Activated CD8-positive, alpha-beta memory T cell treated with anti-CD3 and anti-CD28 coated beads, Interleukin-2, amount 10 ng/mL, durations not matched to agents 7 days and 5 days (primary cell): Measurements from ENCODE around the gene ZNF326. TPM values are rescaled to one million over a fixed set of nuclear protein-coding genes. Genes with fewer than 3 reads are reported as not detected.
A peak's percentile ranks its signal among the peaks of the same experiment; 100 is the strongest.

Source experiments
- ATAC-seq: fragments of 150-1000 bp; cut with Tn5 transposase; one replicate; pipeline ENCODE4 v1.10.0; 2021; ENCODE audit warnings: moderate library complexity
- CTCF ChIA-PET: fragments of 350-600 bp; sonication (Branson Sonifier 250); formaldehyde crosslinking; loops from one replicate; lab custom pipeline; 2021; ENCODE audit warnings: antibody characterized with exemption; lab: Charles Lee
- DNase-seq: peaks from one replicate; pipeline ENCODE4 v3.0.0-alpha.2; 2020
- H3K27ac Mint-ChIP-seq: one replicate; pipeline ENCODE4 v1.8.0; 2021; ENCODE audit warnings: mild to moderate bottlenecking, mixed read lengths
- H3K27me3 Mint-ChIP-seq: one replicate; pipeline ENCODE4 v1.8.0; 2021; ENCODE audit warnings: mixed read lengths
- H3K36me3 Mint-ChIP-seq: one replicate; pipeline ENCODE4 v1.8.0; 2021; ENCODE audit warnings: mild to moderate bottlenecking, mixed read lengths
- H3K4me1 Mint-ChIP-seq: one replicate; pipeline ENCODE4 v1.8.0; 2021; ENCODE audit warnings: mixed read lengths
- H3K4me3 Mint-ChIP-seq: one replicate; pipeline ENCODE4 v1.8.0; 2021; ENCODE audit warnings: mild to moderate bottlenecking, moderate library complexity, mixed read lengths
- H3K9me3 Mint-ChIP-seq: one replicate; pipeline ENCODE4 v1.8.0; 2022; ENCODE audit warnings: low read depth, mixed read lengths
- total RNA-seq, 2 experiments: library from RNA; stranded (reverse); gene quantifications; one replicate each; pipeline ENCODE4 v1.2.3, GENCODE V29; 2021

Gene ZNF326, protein sequence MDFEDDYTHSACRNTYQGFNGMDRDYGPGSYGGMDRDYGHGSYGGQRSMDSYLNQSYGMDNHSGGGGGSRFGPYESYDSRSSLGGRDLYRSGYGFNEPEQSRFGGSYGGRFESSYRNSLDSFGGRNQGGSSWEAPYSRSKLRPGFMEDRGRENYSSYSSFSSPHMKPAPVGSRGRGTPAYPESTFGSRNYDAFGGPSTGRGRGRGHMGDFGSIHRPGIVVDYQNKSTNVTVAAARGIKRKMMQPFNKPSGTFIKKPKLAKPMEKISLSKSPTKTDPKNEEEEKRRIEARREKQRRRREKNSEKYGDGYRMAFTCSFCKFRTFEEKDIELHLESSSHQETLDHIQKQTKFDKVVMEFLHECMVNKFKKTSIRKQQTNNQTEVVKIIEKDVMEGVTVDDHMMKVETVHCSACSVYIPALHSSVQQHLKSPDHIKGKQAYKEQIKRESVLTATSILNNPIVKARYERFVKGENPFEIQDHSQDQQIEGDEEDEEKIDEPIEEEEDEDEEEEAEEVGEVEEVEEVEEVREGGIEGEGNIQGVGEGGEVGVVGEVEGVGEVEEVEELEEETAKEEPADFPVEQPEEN
- total RNA-seq = 10 to 100 TPM; 16.3 to 19.9 TPM

GRCh38 chr1:89994805-89995597 is at the start of gene ZNF326:
Gene ZNF326 (plus strand): TSS chr1:89995110. CDS start chr1:89995258, 148 bp downstream.
- CTCF ChIA-PET = interaction anchor here (2.6 kb wide), 1 partner anchor 152 kb away, joined by 9 read pairs; no protein-coding TSS in a partner anchor
- Mint-ChIP-seq H3K27me3 (peaks cover 15% of the 10 kb centered on the region), H3K36me3 (peaks cover 12% of the 10 kb centered on the region), H3K4me1 (peaks cover 37% of the 10 kb centered on the region), H3K4me3 (peak within 1 kb of the TSS; percentile 93), H3K27ac (peak within 1 kb of the TSS; percentile 95), H3K9me3 (no peaks in the 10 kb centered on the region)
- peak; percentile 98 for ATAC-seq
- DNase-seq = peak; percentile 96

DNA sequence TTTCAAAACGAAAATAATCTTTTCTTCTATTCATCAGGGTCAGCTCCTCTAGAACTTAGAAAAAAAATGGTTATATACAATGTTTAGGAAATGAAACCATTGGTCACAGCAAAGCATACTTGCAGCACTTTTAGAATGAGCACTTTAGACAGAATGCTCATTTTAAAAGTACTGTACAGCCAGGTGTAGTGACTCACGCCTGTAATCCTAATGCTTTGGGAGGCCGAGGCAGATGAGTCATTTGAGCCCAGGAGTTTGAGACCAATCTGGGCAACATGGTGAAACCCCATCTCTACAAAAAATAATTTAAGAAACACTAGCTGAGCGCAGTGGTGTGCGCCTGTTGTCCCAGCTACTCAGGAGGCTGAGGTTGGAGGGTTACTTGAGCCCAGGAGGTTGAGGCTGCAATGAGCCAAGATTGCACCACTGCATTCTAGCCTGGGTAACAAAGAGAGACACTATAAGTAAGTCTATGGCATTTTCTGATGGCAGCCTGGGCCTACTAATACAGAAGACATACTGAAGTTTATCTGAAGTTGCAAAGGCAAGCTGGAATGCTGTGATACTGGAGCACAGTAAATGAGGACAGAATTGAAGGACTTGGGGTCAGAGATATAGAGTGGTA is 48.9 kb upstream of the ZNF326 start:
- H3K9me3 Mint-ChIP-seq = no peaks in the 10 kb centered on the region
- no peaks in the 10 kb centered on the region for H3K36me3 Mint-ChIP-seq
- no peaks in the 10 kb centered on the region for H3K27me3 Mint-ChIP-seq
- H3K27ac Mint-ChIP-seq = no peak overlapping the region
- H3K4me1 Mint-ChIP-seq = peaks cover 9% of the 10 kb centered on the region
- H3K4me3 Mint-ChIP-seq = no peak overlapping the region
- ATAC-seq (peak; percentile 36), DNase-seq (no peak)
- CTCF ChIA-PET = interaction anchor here (0.6 kb wide), 1 partner anchor 334 kb away, joined by 3 read pairs; no protein-coding TSS in a partner anchor

- Mint-ChIP-seq H3K27me3 (no peaks in the 10 kb centered on the region), H3K9me3 (no peaks in the 10 kb centered on the region), H3K27ac (no peak overlapping the region), H3K4me3 (no peak overlapping the region), H3K4me1 (peaks cover 9% of the 10 kb centered on the region), H3K36me3 (no peaks in the 10 kb centered on the region)
- ATAC-seq (no peak), DNase-seq (no peak)
- CTCF ChIA-PET = interaction anchor here (0.6 kb wide), 1 partner anchor 335 kb away, joined by 3 read pairs; no protein-coding TSS in a partner anchor
Observed at GRCh38 chr1:89946532-89946931, 48.4 kb upstream of the ZNF326 start.

DNA sequence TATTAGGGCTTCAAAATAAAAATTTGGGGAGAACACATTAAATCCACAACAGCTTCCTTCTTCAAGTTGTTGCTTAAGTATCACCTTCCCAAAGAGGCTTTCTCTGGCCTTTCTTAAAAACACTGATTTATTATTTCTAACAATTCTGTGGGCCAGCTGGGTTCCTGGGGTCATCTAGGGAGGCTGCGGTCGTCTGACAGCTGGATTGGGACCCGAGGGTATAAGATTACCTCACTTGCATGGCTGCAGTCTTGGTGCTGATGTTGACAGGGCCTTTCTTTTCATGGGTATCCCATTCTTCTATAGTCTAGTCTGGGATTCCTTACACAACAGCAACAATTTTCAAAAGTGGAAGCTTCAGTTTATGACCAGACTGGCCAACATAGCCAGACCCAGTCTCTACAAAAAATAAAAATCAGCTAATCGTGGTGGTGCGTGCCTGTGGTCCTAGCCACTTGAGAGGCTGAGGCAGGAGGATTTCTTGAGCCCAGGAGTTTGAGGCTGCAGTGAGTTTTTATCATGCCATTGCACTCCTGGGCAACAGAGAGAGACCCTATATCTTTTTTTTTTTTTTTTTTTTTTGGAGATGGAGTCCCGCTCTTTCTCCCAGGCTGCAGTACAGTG is 46.1 kb upstream of the ZNF326 start:
- ATAC-seq = no peak
- Mint-ChIP-seq H3K27me3 (no peaks in the 10 kb centered on the region), H3K4me3 (no peak overlapping the region), H3K27ac (no peak overlapping the region), H3K36me3 (no peaks in the 10 kb centered on the region), H3K9me3 (no peaks in the 10 kb centered on the region), H3K4me1 (peaks cover 20% of the 10 kb centered on the region)
- no peak for DNase-seq
- CTCF ChIA-PET = interaction anchor here (0.7 kb wide), 1 partner anchor 848 kb away, joined by 4 read pairs; no protein-coding TSS in a partner anchor

DNA sequence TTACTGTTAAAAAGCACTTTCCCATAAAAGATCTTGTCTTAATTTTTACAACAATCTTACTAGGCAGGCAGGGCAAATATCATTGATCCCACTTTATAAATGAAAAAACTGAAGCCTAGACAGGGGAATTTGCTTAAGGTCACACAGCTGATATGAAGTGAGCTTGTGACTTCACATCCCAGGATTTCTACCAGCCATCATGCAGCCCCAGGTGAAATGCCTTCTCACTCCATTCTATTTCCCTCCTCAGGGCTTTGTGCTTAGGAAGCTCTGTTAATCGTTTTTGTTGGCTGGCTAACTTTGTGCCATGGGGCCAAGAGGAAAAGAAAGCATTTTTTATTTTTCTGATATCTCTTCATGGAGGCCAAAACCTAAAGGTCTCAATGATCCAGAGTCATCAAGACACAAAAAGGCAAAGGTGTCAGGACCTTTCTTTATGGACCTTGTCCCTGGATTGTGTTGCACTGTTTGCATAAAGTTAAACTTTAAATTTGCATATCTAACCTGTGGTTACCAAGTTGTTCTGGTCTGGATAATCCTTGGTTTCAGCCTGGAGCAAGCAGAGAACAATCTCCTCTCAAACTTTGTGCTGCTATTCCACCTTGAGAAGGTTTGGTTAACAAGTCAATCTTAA is 44.8 kb upstream of the ZNF326 start:
- CTCF ChIA-PET = interaction anchor here (0.7 kb wide), 1 partner anchor 41 kb away, joined by 3 read pairs; no protein-coding TSS in a partner anchor
- no peak overlapping the region for H3K4me3 Mint-ChIP-seq
- no peak for DNase-seq
- H3K27ac Mint-ChIP-seq = no peak overlapping the region
- no peaks in the 10 kb centered on the region for H3K36me3 Mint-ChIP-seq
- no peak for ATAC-seq
- no peaks in the 10 kb centered on the region for H3K9me3 Mint-ChIP-seq
- H3K4me1 Mint-ChIP-seq = peaks cover 22% of the 10 kb centered on the region
- H3K27me3 Mint-ChIP-seq = no peaks in the 10 kb centered on the region

GRCh38 chr1:89950703-89951102 is 44.2 kb upstream of the ZNF326 start:
- no peaks in the 10 kb centered on the region for H3K9me3 Mint-ChIP-seq
- no peaks in the 10 kb centered on the region for H3K27me3 Mint-ChIP-seq
- no peak for DNase-seq
- no peak overlapping the region for H3K4me3 Mint-ChIP-seq
- ATAC-seq = no peak
- CTCF ChIA-PET = interaction anchor here (0.7 kb wide), 1 partner anchor 41 kb away, joined by 3 read pairs; no protein-coding TSS in a partner anchor
- peaks cover 19% of the 10 kb centered on the region for H3K4me1 Mint-ChIP-seq
- H3K36me3 Mint-ChIP-seq = no peaks in the 10 kb centered on the region
- H3K27ac Mint-ChIP-seq = no peak overlapping the region

DNA sequence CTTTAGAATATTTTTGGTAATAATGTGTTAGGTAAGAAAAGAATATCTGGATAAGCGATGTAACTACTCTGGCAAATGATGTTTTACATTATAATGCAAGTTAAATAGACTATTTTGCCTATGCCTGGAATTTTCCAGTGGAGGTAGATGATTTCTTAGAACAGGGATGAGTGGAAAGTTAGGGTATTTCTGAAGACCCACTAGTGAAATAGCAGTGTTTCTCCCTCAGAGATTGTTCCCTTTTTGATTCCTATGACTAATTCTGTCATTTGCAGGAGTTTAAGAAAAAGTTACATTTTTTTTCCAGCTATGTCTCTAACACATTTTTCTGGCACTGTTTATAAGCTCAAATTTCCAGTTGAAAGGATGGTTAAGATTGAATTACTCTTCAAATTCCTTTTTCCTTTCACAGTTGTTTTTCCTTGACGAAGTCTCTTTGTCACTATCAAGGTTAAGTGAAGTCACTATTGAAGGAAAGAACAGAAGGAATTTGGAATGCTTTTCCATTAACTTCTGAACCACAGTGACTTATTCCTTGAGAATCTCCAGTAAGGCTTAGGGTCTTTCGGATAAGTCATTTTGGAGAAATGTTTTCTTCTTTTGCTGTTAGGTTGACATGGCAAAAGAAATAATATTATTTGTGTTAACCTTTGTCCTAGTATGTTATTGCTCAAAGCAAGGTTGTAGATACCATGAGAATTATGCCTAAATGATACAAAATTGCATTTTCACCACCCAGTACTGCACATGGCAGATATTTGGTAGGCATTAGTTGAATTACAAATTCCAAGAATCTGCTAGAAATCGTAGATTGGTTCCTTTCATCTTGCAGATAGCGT is 42.9 kb upstream of the ZNF326 start:
- CTCF ChIA-PET = interaction anchor here (0.9 to 1.2 kb wide), 2 partner anchors 8 to 109 kb away, joined by 3 read pairs; no protein-coding TSS in a partner anchor
- Mint-ChIP-seq H3K36me3 (no peaks in the 10 kb centered on the region), H3K4me1 (peaks cover 18% of the 10 kb centered on the region), H3K4me3 (no peak overlapping the region), H3K27ac (no peak overlapping the region), H3K27me3 (no peaks in the 10 kb centered on the region), H3K9me3 (no peaks in the 10 kb centered on the region)
- DNase-seq (no peak), ATAC-seq (no peak)

DNA sequence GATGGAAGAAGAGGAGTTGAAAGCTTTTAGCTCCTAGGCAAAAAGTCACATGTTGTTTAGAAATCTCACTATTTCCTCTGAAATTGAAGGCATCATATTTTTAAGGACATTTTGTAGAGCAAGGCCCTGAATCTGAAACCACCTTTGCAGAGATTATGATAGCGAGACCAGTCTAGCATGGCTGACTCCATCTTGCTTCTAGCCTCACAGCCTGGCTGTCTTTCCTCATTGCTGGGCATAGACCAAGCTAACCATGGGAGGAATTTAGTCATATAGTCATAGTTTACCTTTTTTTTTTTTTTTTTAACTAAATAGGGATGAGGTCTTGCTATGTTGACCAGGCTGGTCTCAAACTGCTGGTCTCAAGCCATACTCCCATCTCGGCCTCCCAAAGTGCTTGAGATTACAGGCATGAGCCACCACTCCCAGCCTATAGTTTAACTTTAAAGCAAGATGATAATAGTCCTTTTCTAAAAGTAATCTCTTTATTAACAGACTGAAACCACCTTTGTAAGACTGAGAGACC is 42.2 kb upstream of the ZNF326 start:
- H3K27ac Mint-ChIP-seq = no peak overlapping the region
- ATAC-seq = no peak
- no peak overlapping the region for H3K4me3 Mint-ChIP-seq
- H3K4me1 Mint-ChIP-seq = peaks cover 23% of the 10 kb centered on the region
- no peak for DNase-seq
- H3K36me3 Mint-ChIP-seq = no peaks in the 10 kb centered on the region
- no peaks in the 10 kb centered on the region for H3K27me3 Mint-ChIP-seq
- CTCF ChIA-PET = interaction anchor here (0.9 to 1.2 kb wide), 2 partner anchors 9 to 110 kb away, joined by 3 read pairs; no protein-coding TSS in a partner anchor
- H3K9me3 Mint-ChIP-seq = no peaks in the 10 kb centered on the region

DNA sequence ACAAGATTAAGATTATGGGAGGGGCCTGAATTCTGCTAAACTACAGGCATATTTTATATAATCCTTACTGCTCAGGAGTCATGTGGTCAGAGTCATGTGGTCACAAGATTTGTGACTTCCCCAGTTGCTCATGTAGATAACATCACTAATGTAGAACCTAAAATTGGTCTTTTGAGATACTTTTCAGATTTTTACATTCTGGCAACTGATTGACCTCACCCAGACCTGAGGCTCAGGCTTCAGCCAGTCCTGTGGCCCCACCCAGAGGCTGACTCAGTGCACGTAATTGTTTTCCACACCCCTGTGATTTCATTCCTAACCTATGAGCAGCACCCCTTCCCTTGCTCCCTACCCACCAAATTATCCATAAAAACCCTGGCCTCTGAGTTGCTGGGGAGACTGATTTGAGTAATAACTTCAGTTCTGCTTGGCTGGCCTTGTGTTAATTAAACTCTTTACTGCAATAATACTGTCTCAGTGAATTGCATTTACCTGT is 41.7 kb upstream of the ZNF326 start:
- DNase-seq (peak; percentile 66), ATAC-seq (peak; percentile 80)
- Mint-ChIP-seq H3K27ac (peak overlapping the region; percentile 34), H3K4me1 (peaks cover 23% of the 10 kb centered on the region), H3K27me3 (no peaks in the 10 kb centered on the region), H3K36me3 (no peaks in the 10 kb centered on the region), H3K9me3 (no peaks in the 10 kb centered on the region), H3K4me3 (no peak overlapping the region)
- CTCF ChIA-PET = interaction anchor here (1.1 kb wide), 1 partner anchor 148 kb away, joined by 4 read pairs; no protein-coding TSS in a partner anchor

GRCh38 chr1:89953929-89954328 is 41.0 kb upstream of the ZNF326 start:
- H3K4me1 Mint-ChIP-seq = peaks cover 24% of the 10 kb centered on the region
- CTCF ChIA-PET = interaction anchor here (0.7 to 1.2 kb wide), 3 partner anchors 48 to 172 kb away, joined by 3 to 4 read pairs (median 3); no protein-coding TSS in a partner anchor
- no peak overlapping the region for H3K4me3 Mint-ChIP-seq
- no peaks in the 10 kb centered on the region for H3K27me3 Mint-ChIP-seq
- ATAC-seq = no peak
- no peak for DNase-seq
- H3K36me3 Mint-ChIP-seq = no peaks in the 10 kb centered on the region
- H3K27ac Mint-ChIP-seq = no peak overlapping the region
- peaks cover 2% of the 10 kb centered on the region for H3K9me3 Mint-ChIP-seq

GRCh38 chr1:89954401-89954800 is 40.5 kb upstream of the ZNF326 start:
- peaks cover 4% of the 10 kb centered on the region for H3K9me3 Mint-ChIP-seq
- H3K36me3 Mint-ChIP-seq = peaks cover under 1% of the 10 kb centered on the region
- H3K4me3 Mint-ChIP-seq = no peak overlapping the region
- no peaks in the 10 kb centered on the region for H3K27me3 Mint-ChIP-seq
- no peak for ATAC-seq
- peaks cover 24% of the 10 kb centered on the region for H3K4me1 Mint-ChIP-seq
- no peak overlapping the region for H3K27ac Mint-ChIP-seq
- CTCF ChIA-PET = interaction anchor here (0.6 to 1.2 kb wide), 3 partner anchors 48 to 1297 kb away, joined by 3 to 4 read pairs (median 3); no protein-coding TSS in a partner anchor
- DNase-seq = no peak
